GM21360 (cell line): ENCODE data around the gene UVRAG.

Experiments used
- ATAC-seq: cut with Tn5 transposase; IDR thresholded peaks from one replicate; pipeline ENCODE4 v1.9.1; 2021; ENCODE audit warnings: mild to moderate bottlenecking, moderate library complexity; ENCODE audit not compliant: unreplicated experiment

UVRAG gene

GRCh38 chr11:76086743-76087635 lies 272.0 kb downstream of the UVRAG start:
- ATAC-seq = no peak

- no peak for ATAC-seq
Measured at GRCh38 chr11:76087749-76088148, 272.7 kb downstream of the UVRAG start.

GRCh38 chr11:76088511-76088910 lies 273.5 kb downstream of the UVRAG start:
- ATAC-seq = no peak

GRCh38 chr11:76090174-76090573 lies 275.2 kb downstream of the UVRAG start:
- ATAC-seq = no peak

- ATAC-seq = no peak
Measured at GRCh38 chr11:76090821-76091220, 275.8 kb downstream of the UVRAG start.

GRCh38 chr11:76094740-76095139 lies 279.7 kb downstream of the UVRAG start:
- no peak for ATAC-seq

- ATAC-seq = no peak
Measured at GRCh38 chr11:76095891-76096290, 280.9 kb downstream of the UVRAG start.

GRCh38 chr11:76096552-76096951 lies 281.5 kb downstream of the UVRAG start:
- no peak for ATAC-seq

- ATAC-seq = no peak
Measured at GRCh38 chr11:76102802-76103201, 287.8 kb downstream of the UVRAG start.

GRCh38 chr11:76103460-76103859 lies 288.4 kb downstream of the UVRAG start:
- ATAC-seq = no peak

GRCh38 chr11:76104285-76104684 lies 289.3 kb downstream of the UVRAG start:
- ATAC-seq = no peak

- no peak for ATAC-seq
Measured at GRCh38 chr11:76105637-76106036, 290.6 kb downstream of the UVRAG start.

GRCh38 chr11:76107971-76108370 lies 293.0 kb downstream of the UVRAG start:
- ATAC-seq = no peak

- ATAC-seq = no peak
Measured at GRCh38 chr11:76114238-76114637, 299.2 kb downstream of the UVRAG start.

- ATAC-seq = no peak
Measured at GRCh38 chr11:76115555-76115954, 300.5 kb downstream of the UVRAG start.

- no peak for ATAC-seq
Measured at GRCh38 chr11:76119032-76119431, 304.0 kb downstream of the UVRAG start.

- ATAC-seq = no peak
Measured at GRCh38 chr11:76119779-76120178, 304.8 kb downstream of the UVRAG start.

- ATAC-seq = no peak
Measured at GRCh38 chr11:76120513-76121101, 305.6 kb downstream of the UVRAG start.

- ATAC-seq = no peak
Measured at GRCh38 chr11:76123248-76123647, 308.2 kb downstream of the UVRAG start.

GRCh38 chr11:76124905-76125770 lies 310.1 kb downstream of the UVRAG start:
- peak; percentile 44 for ATAC-seq

- ATAC-seq = no peak
Measured at GRCh38 chr11:76129729-76130128, 314.7 kb downstream of the UVRAG start.
